WTC11 (cell line): ENCODE data around the gene LRRC27. TPM values are rescaled to one million over a fixed set of nuclear protein-coding genes. Genes with fewer than 3 reads are reported as not detected.

Experiments
- ATAC-seq: fragments of 200-7000 bp; cut with Tn5 transposase; 2 replicates; pipeline ENCODE4 v1.10.0; 2021; ENCODE audit warnings: mild to moderate bottlenecking, moderate library complexity
- CTCF ChIA-PET: fragments of 300-600 bp; sonication (Branson Sonifier 250); formaldehyde crosslinking; loops from one replicate; lab custom pipeline; 2021; ENCODE audit warnings: antibody characterized with exemption; lab: Charles Lee
- POLR2A ChIA-PET: fragments of 350-600 bp; sonication (Branson Sonifier 250); formaldehyde crosslinking; loops from one replicate; lab custom pipeline; 2021; ENCODE audit warnings: antibody characterized with exemption; lab: Charles Lee
- DNase-seq: peaks from one replicate; pipeline ENCODE4 v3.0.0; 2021; ENCODE audit warnings: low spot score
- H3K27ac Mint-ChIP-seq: 2 replicates; pipeline ENCODE4 v1.8.0; 2021; ENCODE audit warnings: mixed read lengths
- H3K27me3 Mint-ChIP-seq: 2 replicates; pipeline ENCODE4 v1.8.0; 2021; ENCODE audit warnings: low read depth, mild to moderate bottlenecking, moderate library complexity, mixed read lengths
- H3K36me3 Mint-ChIP-seq: 2 replicates; pipeline ENCODE4 v1.8.0; 2021; ENCODE audit warnings: mixed read lengths
- H3K4me1 Mint-ChIP-seq: 2 replicates; pipeline ENCODE4 v1.8.0; 2022; ENCODE audit warnings: mixed read lengths
- H3K4me3 Mint-ChIP-seq: 2 replicates; pipeline ENCODE4 v1.8.0; 2021; ENCODE audit warnings: mild to moderate bottlenecking, moderate library complexity, mixed read lengths
- H3K9me3 Mint-ChIP-seq: 2 replicates; pipeline ENCODE4 v1.8.0; 2021; ENCODE audit warnings: mixed read lengths
- AFF4 ChIP-seq: sonication (generic); formaldehyde crosslinking; IDR thresholded peaks from 2 replicates; pipeline ENCODE4 v1.8.1; 2023; ENCODE audit warnings: mild to moderate bottlenecking, missing genetic modification reagents, borderline replicate concordance
- AR ChIP-seq: fragments of 250-450 bp; sonication (Bioruptor Pico); IDR thresholded peaks from 2 replicates; pipeline ENCODE4 v1.9.0; 2021; ENCODE audit warnings: mild to moderate bottlenecking
- ARID4B ChIP-seq: sonication (generic); formaldehyde crosslinking; IDR thresholded peaks from 2 replicates; pipeline ENCODE4 v1.8.0; 2023; ENCODE audit warnings: missing genetic modification reagents, mild to moderate bottlenecking, borderline replicate concordance
- CREM ChIP-seq: sonication (generic); formaldehyde crosslinking; IDR thresholded peaks from 2 replicates; pipeline ENCODE4 v1.8.1; 2022; ENCODE audit warnings: mild to moderate bottlenecking, missing genetic modification reagents, moderate library complexity
- EMX1 ChIP-seq: fragments of 250-450 bp; sonication (Bioruptor Pico); IDR thresholded peaks from 2 replicates; pipeline ENCODE4 v1.8.0; 2021; ENCODE audit warnings: mild to moderate bottlenecking
- ETV6 ChIP-seq: sonication (generic); formaldehyde crosslinking; IDR thresholded peaks from 2 replicates; pipeline ENCODE4 v1.8.1; 2022; ENCODE audit warnings: mild to moderate bottlenecking, missing genetic modification reagents
- FOXP4 ChIP-seq: sonication (generic); formaldehyde crosslinking; IDR thresholded peaks from 2 replicates; pipeline ENCODE4 v1.8.0; 2022; ENCODE audit warnings: mild to moderate bottlenecking, missing genetic modification reagents
- HMGA2 ChIP-seq: fragments of 250-450 bp; sonication (Bioruptor Pico); IDR thresholded peaks from 2 replicates; pipeline ENCODE4 v1.4.0; 2021; ENCODE audit warnings: mild to moderate bottlenecking, moderate library complexity
- HMGXB4 ChIP-seq: sonication (generic); formaldehyde crosslinking; IDR thresholded peaks from 2 replicates; pipeline ENCODE4 v1.8.1; 2023; ENCODE audit warnings: mild to moderate bottlenecking, moderate library complexity, missing genetic modification reagents
- IRF2 ChIP-seq: sonication (generic); formaldehyde crosslinking; IDR thresholded peaks from 2 replicates; pipeline ENCODE4 v1.8.0; 2022; ENCODE audit warnings: low read depth, missing genetic modification reagents, borderline replicate concordance
- RORB ChIP-seq: fragments of 250-450 bp; sonication (Bioruptor Pico); IDR thresholded peaks from 2 replicates; pipeline ENCODE4 v1.9.0; 2021; ENCODE audit warnings: mild to moderate bottlenecking
- TCF7 ChIP-seq: sonication (generic); formaldehyde crosslinking; IDR thresholded peaks from 2 replicates; pipeline ENCODE4 v1.8.0; 2022; ENCODE audit warnings: mild to moderate bottlenecking, low read depth, missing genetic modification reagents, moderate library complexity
- USF2 ChIP-seq: sonication (generic); formaldehyde crosslinking; IDR thresholded peaks from 2 replicates; pipeline ENCODE4 v1.8.1; 2023; ENCODE audit warnings: mild to moderate bottlenecking, missing genetic modification reagents, moderate library complexity
- ZMAT4 ChIP-seq: fragments of 250-450 bp; sonication (Bioruptor Pico); IDR thresholded peaks from 2 replicates; pipeline ENCODE4 v1.9.0; 2021; ENCODE audit warnings: mild to moderate bottlenecking
- ZNF232 ChIP-seq: sonication (generic); formaldehyde crosslinking; IDR thresholded peaks from 2 replicates; pipeline ENCODE4 v1.8.0; 2022; ENCODE audit warnings: mild to moderate bottlenecking, missing genetic modification reagents
- ZNF416 ChIP-seq: fragments of 250-450 bp; sonication (Bioruptor Pico); IDR thresholded peaks from 2 replicates; pipeline ENCODE4 v1.9.0; 2021; ENCODE audit warnings: mild to moderate bottlenecking, inconsistent platforms
- total RNA-seq: library from RNA; stranded (reverse); gene quantifications from 3 replicates; pipeline ENCODE4 v1.2.3, GENCODE V29; 2021

LRRC27 gene
- total RNA-seq, 1 experiment from 2014 or later: 4.4 TPM

GRCh38 chr10:132309879-132310591 is 22.0 kb upstream of the LRRC27 start (continued):
- TF ChIP-seq CREM (CRISPR knock-in tag) (no peak), TCF7 (CRISPR knock-in tag) (no peak), ETV6 (CRISPR knock-in tag) (no peak), HMGXB4 (CRISPR knock-in tag) (no peak), ZNF232 (CRISPR knock-in tag) (no peak), ZNF416 (CRISPR knock-in tag) (no peak), IRF2 (CRISPR knock-in tag) (no peak), FOXP4 (no peak), EMX1 (CRISPR knock-in tag) (no peak), AFF4 (no peak), USF2 (CRISPR knock-in tag) (no peak)

- Mint-ChIP-seq H3K27ac (no peak overlapping the region), H3K27me3 (peaks cover 54% of the 10 kb centered on the region), H3K4me1 (peaks cover 13% of the 10 kb centered on the region), H3K4me3 (no peak overlapping the region), H3K36me3 (peaks cover 11% of the 10 kb centered on the region), H3K9me3 (peaks cover 25% of the 10 kb centered on the region)
- no peak for DNase-seq
- POLR2A ChIA-PET: no interaction called here
- ATAC-seq: no peak
- CTCF ChIA-PET: interaction anchor here (0.6 kb wide), 1 partner anchor 37 kb away, joined by 3 read pairs; no protein-coding TSS in a partner anchor
- TF ChIP-seq AR (no peak), ARID4B (CRISPR knock-in tag) (no peak), RORB (CRISPR knock-in tag) (no peak), ZMAT4 (CRISPR knock-in tag) (no peak), HMGA2 (CRISPR knock-in tag) (no peak)
Measured at GRCh38 chr10:132310701-132311337, 21.2 kb upstream of the LRRC27 start.
